22Rv1 (cell line): ENCODE data around the gene RELL1.
A peak's percentile ranks its signal among the peaks of the same experiment; 100 is the strongest.

Experiments used
- H3K27ac ChIP-seq: fragments of 450-650 bp; 2 replicates; pipeline ENCODE4 v1.5.1; 2017
- CTCF ChIP-seq: fragments of 450-650 bp; IDR thresholded peaks from 2 replicates; pipeline ENCODE4 v1.5.1; 2017; ENCODE audit warnings: mild to moderate bottlenecking
- ZFX ChIP-seq: fragments of 450-650 bp; IDR thresholded peaks from 2 replicates; pipeline ENCODE4 v1.6.1; 2017; ENCODE audit warnings: antibody characterized with exemption, borderline replicate concordance

Gene RELL1

GRCh38 chr4:37686373-37687193 lies at the start of gene RELL1:
TSS of gene RELL1 (minus strand) at chr4:37686376. CDS start at chr4:37686287, 89 bp downstream.
- TF ChIP-seq ZFX (no peak), CTCF (no peak)

GRCh38 chr4:37735578-37735977 lies 49.4 kb upstream of the RELL1 start:
- TF ChIP-seq ZFX (no peak), CTCF (no peak)
- H3K27ac ChIP-seq: no peak overlapping the region

More at GRCh38 chr4:37686373-37687193, at the start of gene RELL1:
- H3K27ac ChIP-seq: peak within 1 kb of the TSS; percentile 61

- TF ChIP-seq ZFX (no peak), CTCF (no peak)
- no peak overlapping the region for H3K27ac ChIP-seq
Observed at GRCh38 chr4:37734989-37735388, 48.8 kb upstream of the RELL1 start.

GRCh38 chr4:37733240-37733867 lies 47.2 kb upstream of the RELL1 start:
- no peak for TF ChIP-seq ZFX
- TF ChIP-seq CTCF: no peak
- H3K27ac ChIP-seq: no peak overlapping the region

- H3K27ac ChIP-seq: no peak overlapping the region
- TF ChIP-seq ZFX (no peak), CTCF (no peak)
Observed at GRCh38 chr4:37732526-37733186, 46.5 kb upstream of the RELL1 start.

- TF ChIP-seq CTCF (no peak), ZFX (no peak)
- no peak overlapping the region for H3K27ac ChIP-seq
Observed at GRCh38 chr4:37729649-37730004, 43.5 kb upstream of the RELL1 start.

- H3K27ac ChIP-seq: no peak overlapping the region
Observed at GRCh38 chr4:37728064-37728463, 41.9 kb upstream of the RELL1 start.

More at GRCh38 chr4:37728064-37728463, 41.9 kb upstream of the RELL1 start:
- no peak for TF ChIP-seq ZFX
- TF ChIP-seq CTCF: no peak
